Measurements from ENCODE around the gene INSL3. TPM values are rescaled to one million over a fixed set of nuclear protein-coding genes. Genes with fewer than 3 reads are reported as not detected.
"Not testable (repeated sequence)": the region's sequence is repeated elsewhere in the genome, so short reads cannot be mapped to it uniquely, and the experiment has no call there.

The INSL3 gene
- total RNA-seq, 4 donors from 2014 or later: not detected

DNA sequence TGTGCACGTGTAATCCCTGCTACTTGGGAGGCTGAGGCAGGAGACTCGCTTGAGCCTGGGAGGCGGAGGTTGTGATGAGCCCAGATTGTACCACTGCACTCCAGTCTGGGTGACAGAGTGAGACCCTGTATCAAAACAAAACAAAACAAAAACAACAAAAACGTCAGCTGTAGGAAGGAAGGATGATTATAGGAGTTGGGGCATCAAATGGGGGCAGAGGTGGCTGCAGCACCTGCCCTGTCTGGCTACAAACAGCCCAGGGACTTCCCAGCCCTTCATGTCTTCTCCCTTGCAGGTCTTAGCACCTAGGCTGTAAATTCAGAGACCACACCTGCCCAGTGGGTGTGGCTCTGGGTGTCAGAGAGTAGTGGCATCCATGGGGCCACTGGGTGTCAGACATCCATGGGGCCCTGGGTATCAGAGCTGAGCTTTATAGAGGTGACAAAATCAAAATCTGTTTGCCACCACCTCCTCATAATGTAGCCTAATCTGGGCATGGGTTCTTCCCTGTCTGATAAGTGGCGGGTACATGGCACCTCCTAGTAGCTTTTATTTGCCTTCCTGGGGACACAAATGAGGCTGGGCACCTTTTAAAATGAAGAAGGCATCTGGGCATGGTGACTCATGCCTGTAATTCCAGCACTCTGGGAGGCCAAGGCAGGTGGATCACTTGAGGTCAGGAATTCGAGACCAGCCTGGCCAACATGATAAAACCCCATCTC is 31.1 kb downstream of the INSL3 start:
- Histone ChIP-seq H3K36me3 (peaks cover 0 to 5% (median 0%) of the 10 kb centered on the region in 3 donors), H3K9me3 (no peaks in the 10 kb centered on the region), H3K4me3 (no peak overlapping the region), H3K27me3 (peaks cover 0 to 20% of the 10 kb centered on the region in 2 donors), H3K27ac (no peak overlapping the region), H3K4me1 (peaks cover 0 to 7% (median 0%) of the 10 kb centered on the region in 4 donors)
- 56 to 78% methylated on average over 6 of the region's 6 CpGs for WGBS, 2 donors
- no peak for DNase-seq (ENCODE audit: low spot score in 2 of 2)
- TF ChIP-seq POLR2A (IDR thresholded peaks at IDR 0.05) (no peak), EP300 (IDR thresholded peaks at IDR 0.05) (no peak)
- TF ChIP-seq, protein P1, sequence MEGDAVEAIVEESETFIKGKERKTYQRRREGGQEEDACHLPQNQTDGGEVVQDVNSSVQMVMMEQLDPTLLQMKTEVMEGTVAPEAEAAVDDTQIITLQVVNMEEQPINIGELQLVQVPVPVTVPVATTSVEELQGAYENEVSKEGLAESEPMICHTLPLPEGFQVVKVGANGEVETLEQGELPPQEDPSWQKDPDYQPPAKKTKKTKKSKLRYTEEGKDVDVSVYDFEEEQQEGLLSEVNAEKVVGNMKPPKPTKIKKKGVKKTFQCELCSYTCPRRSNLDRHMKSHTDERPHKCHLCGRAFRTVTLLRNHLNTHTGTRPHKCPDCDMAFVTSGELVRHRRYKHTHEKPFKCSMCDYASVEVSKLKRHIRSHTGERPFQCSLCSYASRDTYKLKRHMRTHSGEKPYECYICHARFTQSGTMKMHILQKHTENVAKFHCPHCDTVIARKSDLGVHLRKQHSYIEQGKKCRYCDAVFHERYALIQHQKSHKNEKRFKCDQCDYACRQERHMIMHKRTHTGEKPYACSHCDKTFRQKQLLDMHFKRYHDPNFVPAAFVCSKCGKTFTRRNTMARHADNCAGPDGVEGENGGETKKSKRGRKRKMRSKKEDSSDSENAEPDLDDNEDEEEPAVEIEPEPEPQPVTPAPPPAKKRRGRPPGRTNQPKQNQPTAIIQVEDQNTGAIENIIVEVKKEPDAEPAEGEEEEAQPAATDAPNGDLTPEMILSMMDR (IDR thresholded peaks at IDR 0.05): no peak

- Histone ChIP-seq H3K27ac (no peak overlapping the region), H3K9me3 (no peaks in the 10 kb centered on the region), H3K4me3 (no peak overlapping the region), H3K36me3 (peaks cover 0 to 5% (median 0%) of the 10 kb centered on the region in 3 donors), H3K4me1 (peaks cover 0 to 5% (median 0%) of the 10 kb centered on the region in 4 donors), H3K27me3 (peaks cover 0 to 5% of the 10 kb centered on the region in 2 donors)
- WGBS, 2 donors: 88 to 91% methylated on average over 2 of the region's 2 CpGs
- no peak for DNase-seq (ENCODE audit: low spot score in 2 of 2)
- TF ChIP-seq POLR2A (IDR thresholded peaks at IDR 0.05) (no peak), EP300 (IDR thresholded peaks at IDR 0.05) (no peak)
- TF ChIP-seq, protein P1 (IDR thresholded peaks at IDR 0.05): no peak
Observed at GRCh38 chr19:17788632-17789031, 32.7 kb downstream of the INSL3 start.

DNA sequence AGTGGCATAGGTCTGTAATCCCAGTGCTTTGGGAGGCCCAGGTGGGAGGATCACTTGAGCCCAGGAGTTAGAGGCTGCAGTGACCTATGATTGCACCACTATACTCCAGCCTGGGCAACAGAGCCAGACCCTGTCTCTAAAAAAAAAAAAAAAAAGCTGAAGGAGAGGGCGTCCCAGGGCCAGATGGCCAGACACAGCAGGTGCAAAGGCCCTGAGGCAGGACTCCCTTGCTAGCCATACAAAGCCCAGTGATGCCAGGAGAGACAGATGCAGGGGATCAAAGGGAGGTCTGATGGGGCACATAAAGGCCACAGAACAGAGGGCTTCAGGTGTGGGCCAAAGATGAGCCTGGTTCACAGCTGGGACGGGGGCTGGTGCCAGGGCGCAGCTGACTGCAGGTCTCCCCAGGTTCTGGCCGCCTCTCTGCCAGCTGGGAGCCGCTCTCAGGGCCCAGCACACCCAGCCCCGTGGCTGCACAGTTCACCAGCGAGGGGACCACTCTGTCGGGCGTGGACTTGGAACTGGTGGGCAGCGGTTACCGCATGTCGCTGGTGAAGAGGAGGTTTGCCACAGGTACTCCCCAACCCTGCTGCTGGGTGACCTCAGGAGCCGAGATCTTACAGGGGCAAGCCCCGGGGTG is 33.9 kb downstream of the INSL3 start:
- TF ChIP-seq, protein P1 (IDR thresholded peaks at IDR 0.05): no peak
- TF ChIP-seq EP300 (IDR thresholded peaks at IDR 0.05) (no peak), POLR2A (IDR thresholded peaks at IDR 0.05) (no peak)
- peaks cover 0 to 5% (median 0%) of the 10 kb centered on the region in 4 donors for H3K4me1 ChIP-seq
- H3K27ac ChIP-seq: no peak overlapping the region
- no peak overlapping the region for H3K4me3 ChIP-seq
- WGBS, 2 donors: 84 to 94% methylated on average over 8 to 14 of the region's 14 CpGs
- no peak for DNase-seq (ENCODE audit: low spot score in 2 of 2)
- H3K9me3 ChIP-seq: no peaks in the 10 kb centered on the region
- H3K27me3 ChIP-seq: no peaks in the 10 kb centered on the region
- H3K36me3 ChIP-seq: peaks cover 0 to 5% (median 0%) of the 10 kb centered on the region in 3 donors

GRCh38 chr19:17784201-17785008 is 36.9 kb downstream of the INSL3 start:
- DNase-seq (ENCODE audit: low spot score in 2 of 2): peak in 1 of 2 donors; percentile 71
- WGBS, 2 donors: 45 to 49% methylated on average over 32 of the region's 32 CpGs
- no peak overlapping the region for H3K27ac ChIP-seq
- H3K27me3 ChIP-seq: peaks cover 0 to 15% of the 10 kb centered on the region in 2 donors
- H3K36me3 ChIP-seq: peaks cover 0 to 5% (median 0%) of the 10 kb centered on the region in 3 donors
- H3K4me3 ChIP-seq: no peak overlapping the region
- H3K4me1 ChIP-seq: peaks cover 0 to 11% (median 0%) of the 10 kb centered on the region in 4 donors
- no peaks in the 10 kb centered on the region for H3K9me3 ChIP-seq
- TF ChIP-seq, protein P1 (IDR thresholded peaks at IDR 0.05): peak; percentile 63 to 77 (median 72)
- TF ChIP-seq EP300 (IDR thresholded peaks at IDR 0.05): no peak

GRCh38 chr19:17783721-17784120 is 37.6 kb downstream of the INSL3 start:
- peaks cover 0 to 21% of the 10 kb centered on the region in 2 donors for H3K27me3 ChIP-seq
- 56 to 60% methylated on average over 5 of the region's 5 CpGs for WGBS, 2 donors

More at GRCh38 chr19:17783721-17784120, 37.6 kb downstream of the INSL3 start:
- not testable (repeated sequence) for DNase-seq (ENCODE audit: low spot score in 2 of 2); H3K27ac ChIP-seq; H3K4me3 ChIP-seq; H3K36me3 ChIP-seq; H3K9me3 ChIP-seq
- peaks cover 0 to 17% (median 0%) of the 10 kb centered on the region in 4 donors for H3K4me1 ChIP-seq

All from tibial nerve (tissue), 4 donors.